HEK293 (cell line): Measurements from ENCODE around the gene CENPO.

Experiments used
- CTCF ChIA-PET: fragments of 350-600 bp; formaldehyde crosslinking; extraction: SDS; loops from one replicate; lab custom pipeline; 2021; ENCODE audit warnings: antibody characterized with exemption; lab: Yijun Ruan, JAX
- POLR2A ChIA-PET: fragments of 300-600 bp; formaldehyde crosslinking; extraction: SDS; loops from one replicate; lab custom pipeline; 2020; ENCODE audit warnings: antibody characterized with exemption, inconsistent platforms; lab: Yijun Ruan, JAX
- H3K27ac ChIP-seq: fragments of 200-500 bp; sonication (Bioruptor generic); 2 replicates; pipeline ENCODE4 v1.5.1; 2014; ENCODE audit warnings: low read depth, low read length, control low read depth, inconsistent platforms; ENCODE audit errors: extremely low read depth
- H3K36me3 ChIP-seq, 2 experiments: fragments of 200-500 bp in 1 of 2; sonication (Bioruptor generic) in 1 of 2; 1 replicate in 1 of 2; 2 replicates in 1 of 2; pipeline ENCODE4 v1.5.1; 2014 to 2017; ENCODE audit warnings: inconsistent platforms in 2 of 2, low read length in 2 of 2; ENCODE audit not compliant: control insufficient read depth in 2 of 2, insufficient read depth in 1 of 2
- H3K4me1 ChIP-seq: fragments of 200-500 bp; sonication (Bioruptor generic); 2 replicates; pipeline ENCODE4 v1.5.1; 2014; ENCODE audit warnings: mild to moderate bottlenecking, low read length, inconsistent platforms; ENCODE audit not compliant: control insufficient read depth, insufficient read depth
- H3K4me3 ChIP-seq: 2 replicates; pipeline ENCODE4 v1.5.1; 2011; ENCODE audit warnings: low read depth, mild to moderate bottlenecking, control low read depth, low read length, moderate library complexity
- H3K9me3 ChIP-seq: fragments of 200-500 bp; sonication (Bioruptor generic); 2 replicates; pipeline ENCODE4 v1.5.1; 2014; ENCODE audit warnings: low read depth, low read length, inconsistent platforms; ENCODE audit not compliant: control insufficient read depth, insufficient read depth
- EGR2 ChIP-seq: fragments of 450-650 bp; formaldehyde crosslinking; IDR thresholded peaks from 2 replicates; pipeline ENCODE4 v1.5.1; 2016; ENCODE audit warnings: low read depth, missing biosample characterization, missing genetic modification characterization
- HOXA7 ChIP-seq: sonication (generic); formaldehyde crosslinking; IDR thresholded peaks from 2 replicates; pipeline ENCODE4 v1.8.1; 2022; ENCODE audit warnings: missing genetic modification reagents, borderline replicate concordance
- SCRT2 ChIP-seq: fragments of 450-650 bp; formaldehyde crosslinking; IDR thresholded peaks from 2 replicates; pipeline ENCODE4 v1.5.1; 2016; ENCODE audit warnings: missing biosample characterization, missing genetic modification characterization
- SP2 ChIP-seq: fragments of 450-650 bp; formaldehyde crosslinking; IDR thresholded peaks from 2 replicates; pipeline ENCODE4 v1.5.1; 2016; ENCODE audit warnings: missing biosample characterization, missing genetic modification characterization
- TRIM28 ChIP-seq: IDR thresholded peaks from 2 replicates; pipeline ENCODE4 v1.6.1; 2011; ENCODE audit warnings: low read length, control low read depth, borderline replicate concordance
- ZFP41 ChIP-seq: fragments of 450-650 bp; formaldehyde crosslinking; IDR thresholded peaks from 2 replicates; pipeline ENCODE4 v1.5.1; 2016; ENCODE audit warnings: missing biosample characterization, missing genetic modification characterization, borderline replicate concordance
- ZNF202 ChIP-seq: fragments of 450-650 bp; formaldehyde crosslinking; IDR thresholded peaks from 2 replicates; pipeline ENCODE4 v1.5.1; 2016; ENCODE audit warnings: missing biosample characterization, missing genetic modification characterization, borderline replicate concordance
- ZNF324 ChIP-seq: fragments of 450-650 bp; formaldehyde crosslinking; IDR thresholded peaks from 2 replicates; pipeline ENCODE4 v1.5.1; 2016; ENCODE audit warnings: missing biosample characterization, missing genetic modification characterization
- ZNF341 ChIP-seq: fragments of 450-650 bp; formaldehyde crosslinking; IDR thresholded peaks from 2 replicates; pipeline ENCODE4; 2016; ENCODE audit warnings: low read depth, missing biosample characterization, missing genetic modification characterization
- ZNF561 ChIP-seq: fragments of 450-650 bp; IDR thresholded peaks from 2 replicates; pipeline ENCODE4 v1.5.1; 2018; ENCODE audit warnings: missing biosample characterization, missing genetic modification characterization, borderline replicate concordance
- ZNF600 ChIP-seq: fragments of 450-650 bp; formaldehyde crosslinking; IDR thresholded peaks from 2 replicates; pipeline ENCODE4 v1.5.1; 2016; ENCODE audit warnings: missing biosample characterization, missing genetic modification characterization
- ZNF626 ChIP-seq: fragments of 450-650 bp; sonication (Bioruptor Pico); formaldehyde crosslinking; IDR thresholded peaks from 2 replicates; pipeline ENCODE4 v1.5.1; 2018; ENCODE audit warnings: missing biosample characterization, missing genetic modification characterization, inconsistent platforms
- ZNF658 ChIP-seq: fragments of 450-650 bp; formaldehyde crosslinking; IDR thresholded peaks from 2 replicates; pipeline ENCODE4; 2016; ENCODE audit warnings: missing biosample characterization, missing genetic modification characterization
- ZNF707 ChIP-seq: fragments of 450-650 bp; formaldehyde crosslinking; IDR thresholded peaks from 2 replicates; pipeline ENCODE4 v1.5.1; 2016; ENCODE audit warnings: missing biosample characterization, missing genetic modification characterization
- ZNF791 ChIP-seq: fragments of 450-650 bp; formaldehyde crosslinking; IDR thresholded peaks from 2 replicates; pipeline ENCODE4 v1.5.1; 2016; ENCODE audit warnings: missing biosample characterization, missing genetic modification characterization
- ZNF843 ChIP-seq: fragments of 450-650 bp; formaldehyde crosslinking; IDR thresholded peaks from 2 replicates; pipeline ENCODE4 v1.5.1; 2016; ENCODE audit warnings: missing biosample characterization, missing genetic modification characterization
- TF ChIP-seq, protein P1 (sequence below): fragments of 450-650 bp; IDR thresholded peaks from 2 replicates; pipeline ENCODE4 v1.5.1; 2018; ENCODE audit warnings: missing biosample characterization, mild to moderate bottlenecking, missing genetic modification characterization
- TF ChIP-seq, protein P2 (sequence below): fragments of 450-650 bp; IDR thresholded peaks from 2 replicates; pipeline ENCODE4 v1.5.1; 2018; ENCODE audit warnings: missing biosample characterization, missing genetic modification characterization

Gene CENPO

DNA sequence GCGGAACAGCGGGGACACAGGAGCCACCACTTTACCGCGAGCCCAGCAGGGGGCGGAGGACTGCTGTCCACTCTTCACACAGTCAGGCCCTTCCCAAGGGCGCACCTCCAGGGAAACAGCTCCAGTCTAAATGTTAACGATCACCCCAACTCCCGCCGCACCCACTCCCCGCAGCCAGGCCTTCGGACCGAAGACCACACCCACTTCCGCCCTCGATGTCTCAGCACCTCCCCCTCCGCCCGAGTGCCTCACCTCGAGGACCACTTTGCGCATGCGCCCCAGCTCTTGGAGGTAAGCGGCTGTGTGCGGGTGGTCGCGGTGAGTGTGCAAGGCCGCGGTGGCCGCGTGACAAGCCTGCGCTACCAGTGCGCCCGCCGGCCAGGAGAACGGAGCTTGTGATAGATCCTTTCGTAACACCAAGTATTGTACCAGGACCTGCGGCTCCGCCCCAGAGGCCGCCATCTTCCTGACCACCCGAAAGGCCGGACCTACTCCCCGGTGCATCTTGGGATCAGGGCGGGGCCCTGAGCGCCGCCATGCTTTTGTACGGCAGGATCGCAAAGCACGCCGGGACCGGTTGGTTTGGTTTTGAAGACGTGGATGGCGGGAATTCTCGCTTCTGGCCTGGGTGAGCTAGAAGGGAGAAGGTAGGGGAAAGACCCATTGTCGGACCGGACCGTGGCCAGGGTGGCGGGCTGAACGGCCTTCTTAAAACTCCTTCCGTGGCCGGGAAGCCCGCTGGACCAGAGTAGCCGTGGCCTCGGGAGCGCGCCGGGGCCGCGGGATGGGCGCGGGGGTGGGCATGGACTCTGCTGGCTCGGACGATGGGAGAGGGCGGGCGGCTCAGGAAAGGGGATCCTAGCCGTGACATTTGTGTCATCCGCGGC lies at the start of gene CENPO, which contains the start of gene PTRHD1 (continued):
- TF ChIP-seq, protein P1, sequence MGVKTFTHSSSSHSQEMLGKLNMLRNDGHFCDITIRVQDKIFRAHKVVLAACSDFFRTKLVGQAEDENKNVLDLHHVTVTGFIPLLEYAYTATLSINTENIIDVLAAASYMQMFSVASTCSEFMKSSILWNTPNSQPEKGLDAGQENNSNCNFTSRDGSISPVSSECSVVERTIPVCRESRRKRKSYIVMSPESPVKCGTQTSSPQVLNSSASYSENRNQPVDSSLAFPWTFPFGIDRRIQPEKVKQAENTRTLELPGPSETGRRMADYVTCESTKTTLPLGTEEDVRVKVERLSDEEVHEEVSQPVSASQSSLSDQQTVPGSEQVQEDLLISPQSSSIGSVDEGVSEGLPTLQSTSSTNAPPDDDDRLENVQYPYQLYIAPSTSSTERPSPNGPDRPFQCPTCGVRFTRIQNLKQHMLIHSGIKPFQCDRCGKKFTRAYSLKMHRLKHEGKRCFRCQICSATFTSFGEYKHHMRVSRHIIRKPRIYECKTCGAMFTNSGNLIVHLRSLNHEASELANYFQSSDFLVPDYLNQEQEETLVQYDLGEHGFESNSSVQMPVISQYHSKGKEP (tag by site-specific recombination): no peak

DNA sequence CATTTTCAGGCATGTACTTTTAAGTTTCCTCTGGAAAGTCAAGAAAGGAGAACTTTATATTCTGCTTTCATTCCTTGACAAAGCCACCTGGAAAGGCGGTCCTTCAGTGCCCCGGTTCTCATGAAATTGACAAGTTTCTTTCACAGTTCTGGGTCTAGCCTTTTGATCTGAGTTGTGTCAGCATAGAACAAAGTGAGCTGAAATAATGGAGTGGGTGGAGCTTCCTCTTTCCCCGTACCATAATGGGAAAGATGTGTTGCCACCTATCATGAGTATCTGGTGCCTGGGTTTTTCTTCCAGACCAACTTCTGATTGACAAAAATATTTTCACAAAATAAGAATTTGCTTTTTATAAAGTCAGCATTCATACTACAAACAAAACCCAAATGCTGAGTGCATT lies 49.3 kb upstream of the CENPO start:
- Histone ChIP-seq H3K4me1 (peaks cover 4% of the 10 kb centered on the region; the same call in 1 of the 2 replicates), H3K4me3 (no peak overlapping the region), H3K9me3 (no peaks in the 10 kb centered on the region), H3K27ac (no peak overlapping the region), H3K36me3 (peaks cover 3 to 13% of the 10 kb centered on the region in 2 experiments; a peak in 1 of 3 replicates)
- ChIA-PET CTCF (interaction anchor here (1.9 kb wide), 1 partner anchor 334 kb away, joined by 5 read pairs; no protein-coding TSS in a partner anchor), POLR2A (no interaction called here)
- TF ChIP-seq ZNF658: no peak
- no peak for TF ChIP-seq SP2 (tag by site-specific recombination)
- TF ChIP-seq ZNF202 (tag by site-specific recombination): no peak
- TF ChIP-seq ZNF561 (tag by site-specific recombination): no peak
- TF ChIP-seq, protein P2, sequence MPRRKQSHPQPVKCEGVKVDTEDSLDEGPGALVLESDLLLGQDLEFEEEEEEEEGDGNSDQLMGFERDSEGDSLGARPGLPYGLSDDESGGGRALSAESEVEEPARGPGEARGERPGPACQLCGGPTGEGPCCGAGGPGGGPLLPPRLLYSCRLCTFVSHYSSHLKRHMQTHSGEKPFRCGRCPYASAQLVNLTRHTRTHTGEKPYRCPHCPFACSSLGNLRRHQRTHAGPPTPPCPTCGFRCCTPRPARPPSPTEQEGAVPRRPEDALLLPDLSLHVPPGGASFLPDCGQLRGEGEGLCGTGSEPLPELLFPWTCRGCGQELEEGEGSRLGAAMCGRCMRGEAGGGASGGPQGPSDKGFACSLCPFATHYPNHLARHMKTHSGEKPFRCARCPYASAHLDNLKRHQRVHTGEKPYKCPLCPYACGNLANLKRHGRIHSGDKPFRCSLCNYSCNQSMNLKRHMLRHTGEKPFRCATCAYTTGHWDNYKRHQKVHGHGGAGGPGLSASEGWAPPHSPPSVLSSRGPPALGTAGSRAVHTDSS (tag by site-specific recombination): no peak
- no peak for TF ChIP-seq SCRT2 (tag by site-specific recombination)
- TF ChIP-seq ZNF324 (tag by site-specific recombination): no peak
- TF ChIP-seq ZNF626 (tag by site-specific recombination): no peak
- TF ChIP-seq ZFP41: no peak
- TF ChIP-seq, all 188 proteins: peak for 0

DNA sequence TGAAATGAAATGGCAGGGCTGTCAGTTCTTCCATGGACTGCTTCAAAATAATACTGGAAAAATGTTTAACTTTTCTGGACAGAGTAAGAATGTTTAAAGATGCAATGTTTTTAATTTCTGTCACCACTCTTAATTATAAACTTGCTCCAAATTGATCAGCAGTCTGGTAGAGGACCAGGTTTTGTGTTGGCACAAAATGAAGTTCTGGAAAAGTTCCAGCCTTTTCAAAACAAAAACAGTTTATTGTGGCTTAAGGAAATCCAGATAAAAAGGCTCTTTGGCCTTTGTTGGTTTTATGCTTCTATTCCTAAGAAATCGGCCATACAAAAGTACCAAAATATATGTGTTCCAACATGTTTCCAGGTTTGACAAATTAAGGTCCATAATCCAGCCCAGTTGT lies 48.9 kb upstream of the CENPO start:
- POLR2A ChIA-PET: no interaction called here
- peaks cover 3 to 13% of the 10 kb centered on the region in 2 experiments; a peak in 1 of 3 replicates for H3K36me3 ChIP-seq
- no peak overlapping the region for H3K4me3 ChIP-seq
- peaks cover 4% of the 10 kb centered on the region; the same call in 1 of the 2 replicates for H3K4me1 ChIP-seq
- H3K9me3 ChIP-seq: no peaks in the 10 kb centered on the region
- TF ChIP-seq ZNF843 (tag by site-specific recombination) (no peak), ZNF341 (tag by site-specific recombination) (no peak), HOXA7 (CRISPR knock-in tag) (no peak), EGR2 (tag by site-specific recombination) (no peak), ZNF791 (tag by site-specific recombination) (no peak), TRIM28 (no peak), ZNF707 (tag by site-specific recombination) (no peak), ZNF600 (tag by site-specific recombination) (no peak)
- TF ChIP-seq, all 188 proteins: peak for 0
- CTCF ChIA-PET: no interaction called here
- H3K27ac ChIP-seq: no peak overlapping the region
